GF-D8 (cell line): Measurements from ENCODE around the gene TANC1.
"Not testable (repeated sequence)": the region's sequence is repeated elsewhere in the genome, so short reads cannot be mapped to it uniquely, and the experiment has no call there.

Experiments used
- DNase-seq: peaks from one replicate; lab custom pipeline; 2025; lab: John Stamatoyannopoulos, UW

The TANC1 gene

GRCh38 chr2:159089543-159089942 lies 121.1 kb downstream of the TANC1 start:
- no peak for DNase-seq

- DNase-seq = no peak
Observed at GRCh38 chr2:159090514-159091201, 122.2 kb downstream of the TANC1 start.

GRCh38 chr2:159091381-159091780 lies 122.9 kb downstream of the TANC1 start:
- no peak for DNase-seq

GRCh38 chr2:159091976-159092375 lies 123.5 kb downstream of the TANC1 start:
- no peak for DNase-seq

- DNase-seq = no peak
Observed at GRCh38 chr2:159093497-159093896, 125.1 kb downstream of the TANC1 start.

GRCh38 chr2:159094173-159094737 lies 125.8 kb downstream of the TANC1 start:
- DNase-seq = no peak

- DNase-seq = no peak
Observed at GRCh38 chr2:159095813-159096212, 127.4 kb downstream of the TANC1 start.

- DNase-seq = not testable (repeated sequence)
Observed at GRCh38 chr2:159096302-159096855, 127.9 kb downstream of the TANC1 start.

GRCh38 chr2:159096901-159097300 lies 128.5 kb downstream of the TANC1 start:
- DNase-seq = no peak

GRCh38 chr2:159098361-159098760 lies 129.9 kb downstream of the TANC1 start:
- DNase-seq = no peak

GRCh38 chr2:159098921-159099411 lies 130.5 kb downstream of the TANC1 start:
- no peak for DNase-seq

- no peak for DNase-seq
Observed at GRCh38 chr2:159101755-159102489, 133.5 kb downstream of the TANC1 start.

- no peak for DNase-seq
Observed at GRCh38 chr2:159103411-159103810, 135.0 kb downstream of the TANC1 start.

GRCh38 chr2:159106109-159106508 lies 137.7 kb downstream of the TANC1 start:
- no peak for DNase-seq

- no peak for DNase-seq
Observed at GRCh38 chr2:159108181-159108893, 139.9 kb downstream of the TANC1 start.

GRCh38 chr2:159109517-159109916 lies 141.1 kb downstream of the TANC1 start:
- DNase-seq = no peak

GRCh38 chr2:159110784-159111183 lies 142.3 kb downstream of the TANC1 start:
- DNase-seq = no peak

GRCh38 chr2:159111346-159111927 lies 143.0 kb downstream of the TANC1 start:
- DNase-seq = no peak

GRCh38 chr2:159114835-159115234 lies 146.4 kb downstream of the TANC1 start:
- DNase-seq = no peak

GRCh38 chr2:159116922-159117321 lies 148.5 kb downstream of the TANC1 start:
- no peak for DNase-seq

GRCh38 chr2:159117658-159118057 lies 149.2 kb downstream of the TANC1 start:
- DNase-seq = no peak
